ENCODE measurements around the gene CEP250.

- no peak for TF ChIP-seq CTCF (conservative IDR thresholded peaks at IDR 0.05; ENCODE audit: low read length)
- no peak for TF ChIP-seq EZH2phosphoT487 (IDR thresholded peaks at IDR 0.05; ENCODE audit: borderline replicate concordance)
Observed at GRCh38 chr20:35433337-35433736, 22.1 kb upstream of the CEP250 start.

Measured in Loucy (cell line).